ENCODE results near the gene CLPTM1L.

CLPTM1L gene

DNA sequence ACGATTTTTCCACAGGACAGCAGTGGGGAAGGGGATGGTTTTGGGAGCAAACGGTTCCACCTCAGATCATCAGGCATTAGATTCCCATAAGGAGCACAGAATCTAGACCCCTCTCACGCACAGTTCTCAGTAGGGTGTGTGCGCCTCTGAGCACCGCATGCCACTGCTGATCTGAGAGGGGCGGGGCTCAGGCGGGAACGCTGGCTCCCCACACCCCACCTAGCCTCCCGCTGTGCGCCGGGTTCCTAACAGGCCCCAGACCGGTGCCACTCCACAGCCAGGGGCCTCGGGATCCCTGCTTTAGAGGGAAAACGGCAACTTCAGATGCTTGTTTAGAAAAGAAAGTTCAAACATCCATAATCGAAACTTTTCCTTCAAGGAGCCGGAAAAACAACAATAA, 70.4 kb downstream of the CLPTM1L start:
- no peak for DNase-seq (ENCODE audit: low spot score)

DNA sequence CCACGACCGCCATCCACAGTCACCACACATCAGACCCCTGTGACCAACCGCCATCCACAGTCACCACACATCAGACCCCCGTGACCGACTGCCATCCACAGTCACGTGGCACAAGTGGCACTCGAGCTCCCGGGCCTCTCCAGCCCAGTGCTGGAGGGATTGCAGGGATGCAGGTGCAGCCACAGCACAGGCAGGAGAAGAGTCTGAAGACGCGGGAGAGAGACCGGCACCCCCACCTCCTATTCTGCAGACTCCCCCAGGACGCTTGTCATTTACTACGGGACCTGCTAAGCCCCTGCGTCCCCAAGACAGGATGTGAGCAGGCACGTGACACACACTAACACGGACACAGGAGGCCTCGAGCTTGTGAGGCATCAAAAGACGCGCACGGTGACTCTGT, 71.2 kb downstream of the CLPTM1L start:
- DNase-seq (ENCODE audit: low spot score) = no peak

DNA sequence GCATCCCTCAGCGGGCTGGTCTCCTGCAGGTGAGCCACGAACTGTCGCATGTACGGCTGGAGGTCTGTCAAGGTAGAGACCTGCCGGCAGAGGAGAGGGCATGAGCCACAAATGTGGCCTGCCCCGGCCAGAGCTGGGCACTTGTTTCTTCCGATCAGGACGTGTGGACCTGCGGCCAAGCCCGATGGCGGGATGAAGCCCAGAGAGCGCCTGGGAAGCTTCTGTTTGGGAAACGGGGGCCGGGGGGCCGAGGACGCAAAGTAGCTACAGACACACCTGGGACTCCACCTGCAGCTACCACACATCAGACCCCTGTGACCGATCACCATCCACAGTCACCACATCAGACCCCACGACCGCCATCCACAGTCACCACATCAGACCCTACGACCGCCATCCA, 72.7 kb downstream of the CLPTM1L start:
- DNase-seq (ENCODE audit: low spot score) = no peak

DNA sequence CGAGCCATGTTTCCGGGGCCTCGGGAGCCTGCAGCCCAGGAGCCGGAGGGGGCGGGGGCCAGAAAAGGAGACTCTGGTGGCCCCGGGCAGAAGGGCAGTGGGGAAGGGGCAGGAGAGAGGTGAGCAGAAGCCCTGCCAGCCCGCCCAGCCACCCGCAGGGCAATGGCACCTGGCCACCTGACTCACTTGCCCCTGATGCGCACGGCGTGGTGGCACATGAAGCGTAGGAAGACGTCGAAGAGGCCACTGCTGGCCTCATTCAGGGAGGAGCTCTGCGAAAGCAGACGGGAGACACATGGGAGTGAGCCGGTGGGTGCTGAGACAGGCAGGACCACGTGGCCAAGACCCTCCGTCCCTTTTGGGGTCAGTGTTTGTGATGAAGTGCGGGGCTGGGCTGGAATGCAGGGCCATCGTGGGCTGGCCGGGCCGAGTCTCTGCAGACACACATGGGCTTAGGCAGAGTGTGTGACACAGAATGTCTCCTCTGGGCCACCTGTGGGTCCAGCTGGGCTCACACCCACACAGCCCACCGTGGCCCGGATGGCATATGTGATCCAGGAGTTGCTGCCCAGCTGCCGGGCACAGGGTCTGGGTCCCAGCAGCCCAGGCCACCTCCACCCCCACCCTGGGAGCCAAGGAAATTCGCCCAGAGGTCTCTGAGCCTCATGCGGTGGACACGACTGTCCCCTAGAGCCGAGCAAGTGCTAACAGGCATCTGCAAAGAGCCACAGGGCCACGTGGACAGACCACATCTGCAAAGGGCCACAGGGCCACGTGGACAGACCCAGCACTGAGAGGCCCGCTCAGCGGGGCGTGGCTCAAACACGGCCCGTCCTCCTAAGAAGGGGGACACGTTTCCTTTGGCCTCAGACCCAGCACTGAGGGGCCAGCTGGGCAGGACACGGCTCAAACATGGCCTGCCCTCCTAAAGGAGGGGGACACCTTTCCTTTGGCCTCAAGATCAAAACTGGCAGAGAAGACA, 73.7 kb downstream of the CLPTM1L start:
- DNase-seq (ENCODE audit: low spot score) = no peak

DNA sequence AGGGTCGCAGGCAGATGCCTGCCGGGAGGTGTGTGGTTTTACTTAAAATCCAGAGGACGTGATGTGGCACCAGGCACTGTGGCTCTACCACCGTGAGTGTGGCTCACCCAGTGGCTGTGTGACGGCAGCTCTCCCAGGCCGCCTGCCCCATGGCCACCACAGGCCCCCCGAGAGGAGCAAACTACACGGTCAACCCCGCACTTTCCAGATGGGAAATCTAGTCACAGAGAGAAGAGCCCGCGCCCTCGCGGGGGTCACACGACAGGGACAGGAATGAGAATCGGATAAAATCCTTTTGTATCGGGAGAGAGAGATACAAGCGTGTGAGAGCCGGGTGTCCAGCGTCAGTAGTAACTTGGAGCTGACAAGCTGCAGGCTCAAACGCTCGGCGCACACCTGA, 74.5 kb downstream of the CLPTM1L start:
- DNase-seq (ENCODE audit: low spot score) = no peak

DNA sequence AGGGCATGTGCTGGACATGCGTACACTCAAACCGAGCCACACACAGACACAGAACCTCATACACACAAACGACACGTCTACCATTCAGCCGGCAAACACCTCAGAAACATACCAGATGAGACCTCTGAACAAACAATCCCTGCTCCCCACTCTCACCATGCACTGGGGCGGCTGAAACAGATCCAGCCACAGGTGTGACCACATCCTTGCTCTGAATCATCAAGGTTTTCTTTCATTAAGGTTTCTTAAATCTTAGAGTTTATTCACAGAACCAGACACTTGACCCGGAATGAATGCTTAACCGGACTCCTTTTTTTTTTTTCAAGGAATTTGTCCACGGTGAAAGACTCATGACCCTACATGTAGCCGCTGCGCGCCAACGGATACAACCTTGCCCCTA, 76.2 kb downstream of the CLPTM1L start:
- DNase-seq (ENCODE audit: low spot score) = no peak

DNA sequence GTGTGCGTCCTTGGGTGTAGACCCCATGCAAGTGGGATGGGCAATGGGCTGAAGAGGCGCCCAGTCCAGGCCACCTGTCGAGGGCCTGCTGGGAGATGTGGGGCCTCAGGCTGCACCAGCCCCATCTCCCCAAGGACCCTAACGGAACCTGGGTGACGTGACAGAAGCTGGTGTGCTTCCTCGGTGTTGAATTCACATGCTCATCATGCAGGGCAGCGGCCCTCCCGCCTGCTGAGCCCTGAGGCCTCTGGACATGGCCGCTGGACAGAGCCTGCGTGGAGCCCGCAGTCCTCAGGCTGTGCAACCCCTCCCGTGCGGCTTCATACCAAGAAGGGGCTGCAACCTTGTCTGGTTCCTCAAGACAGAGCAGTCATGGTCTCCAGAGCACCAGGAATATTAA, 76.8 kb downstream of the CLPTM1L start:
- no peak for DNase-seq (ENCODE audit: low spot score)
